OCI-LY1 (cell line): ENCODE data around the gene PRMT9.

Experiments used
- H2AFZ ChIP-seq: fragments of 200-600 bp; sonication (generic), shearing (Covaris generic); 2 replicates; pipeline ENCODE4 v1.6.0; 2014; ENCODE audit warnings: antibody characterized with exemption, mild to moderate bottlenecking, low read length
- H3F3A ChIP-seq: fragments of 200-600 bp; sonication (generic), shearing (Covaris generic); 2 replicates; pipeline ENCODE4 v1.6.0; 2014; ENCODE audit warnings: mild to moderate bottlenecking, antibody characterized with exemption, low read length, moderate library complexity; ENCODE audit not compliant: insufficient read depth
- H3K27ac ChIP-seq: fragments of 200-600 bp; sonication (generic); 2 replicates; pipeline ENCODE4 v1.5.1; 2014; ENCODE audit warnings: low read length, mixed run types, mild to moderate bottlenecking, low read depth; ENCODE audit not compliant: poor library complexity, severe bottlenecking
- H3K27me3 ChIP-seq: fragments of 200-600 bp; sonication (generic); 2 replicates; pipeline ENCODE4 v1.6.0; 2014; ENCODE audit warnings: antibody characterized with exemption, mild to moderate bottlenecking, low read length, moderate library complexity; ENCODE audit not compliant: insufficient read depth
- H3K36me3 ChIP-seq: fragments of 200-600 bp; sonication (generic); 2 replicates; pipeline ENCODE4 v1.6.1; 2014; ENCODE audit warnings: mild to moderate bottlenecking, antibody characterized with exemption, low read length, moderate library complexity, mixed read lengths; ENCODE audit not compliant: insufficient read depth
- H3K4me1 ChIP-seq: fragments of 200-600 bp; sonication (generic); 2 replicates; pipeline ENCODE4 v1.5.1; 2014; ENCODE audit warnings: mild to moderate bottlenecking, low read length, moderate library complexity; ENCODE audit not compliant: insufficient read depth, severe bottlenecking
- H3K4me2 ChIP-seq: fragments of 200-600 bp; sonication (generic), shearing (Covaris generic); 2 replicates; pipeline ENCODE4 v1.6.1; 2014; ENCODE audit warnings: low read length
- H3K4me3 ChIP-seq: fragments of 200-600 bp; sonication (generic); 2 replicates; pipeline ENCODE4 v1.5.1; 2014; ENCODE audit warnings: low read length, low read depth, mild to moderate bottlenecking, mixed read lengths; ENCODE audit not compliant: poor library complexity, severe bottlenecking
- H3K79me2 ChIP-seq: fragments of 200-600 bp; shearing (Covaris generic); 2 replicates; pipeline ENCODE4 v1.6.1; 2016; ENCODE audit warnings: mixed run types, low read length, mixed read lengths; ENCODE audit not compliant: insufficient read depth
- H3K9ac ChIP-seq: fragments of 200-600 bp; sonication (generic), shearing (Covaris generic); 2 replicates; pipeline ENCODE4 v1.6.1; 2014; ENCODE audit warnings: mild to moderate bottlenecking, low read length, mixed read lengths
- H3K9me2 ChIP-seq: fragments of 200-600 bp; sonication (generic), shearing (Covaris generic); 2 replicates; pipeline ENCODE4 v1.6.1; 2014; ENCODE audit warnings: low read depth, mild to moderate bottlenecking, low read length, mixed read lengths
- H3K9me3 ChIP-seq: fragments of 200-600 bp; shearing (Covaris generic); 2 replicates; pipeline ENCODE4 v1.6.1; 2014; ENCODE audit warnings: low read length, mixed read lengths
- H4K20me1 ChIP-seq: fragments of 200-600 bp; sonication (generic), shearing (Covaris generic); 2 replicates; pipeline ENCODE4 v1.6.0; 2016; ENCODE audit warnings: mild to moderate bottlenecking, low read length; ENCODE audit not compliant: insufficient read depth
- CTCF ChIP-seq: fragments of 200-600 bp; sonication (generic), shearing (Covaris generic); IDR thresholded peaks from 2 replicates; pipeline ENCODE4 v1.5.1; 2017; ENCODE audit warnings: mild to moderate bottlenecking, antibody characterized with exemption, low read length, moderate library complexity, mixed read lengths
- EZH2 ChIP-seq: fragments of 200-600 bp; sonication (generic), shearing (Covaris generic); IDR thresholded peaks from 2 replicates; pipeline ENCODE4 v1.8.0; 2017; ENCODE audit warnings: borderline replicate concordance, mixed run types, mild to moderate bottlenecking, antibody characterized with exemption, low read length, moderate library complexity, mixed read lengths

Gene PRMT9

DNA sequence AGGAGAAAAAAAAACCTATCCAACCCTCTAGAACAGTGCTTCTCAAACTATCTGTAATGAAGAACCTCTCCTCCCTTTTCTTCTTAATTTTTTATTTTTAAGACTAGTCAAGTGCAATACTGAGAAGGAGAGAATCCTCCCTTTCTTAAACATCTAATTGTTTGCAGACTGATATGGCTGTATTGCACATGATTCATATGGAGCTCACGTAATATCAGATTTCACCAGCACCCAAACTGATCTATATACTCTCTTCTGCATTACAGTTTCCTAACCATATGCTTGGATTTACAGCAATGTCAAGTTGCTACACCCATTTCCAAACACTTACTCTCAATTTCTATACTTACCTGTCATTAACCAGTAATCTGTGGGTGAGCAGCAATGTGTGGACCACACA lies 9.5 kb downstream of the PRMT9 start:
- no peaks in the 10 kb centered on the region for H3K79me2 ChIP-seq
- no peaks in the 10 kb centered on the region for H3K9me2 ChIP-seq
- H4K20me1 ChIP-seq = no peaks in the 10 kb centered on the region
- peaks cover 60% of the 10 kb centered on the region for H3K36me3 ChIP-seq
- H2AFZ ChIP-seq = no peak overlapping the region
- no peak overlapping the region for H3K4me2 ChIP-seq
- H3K27me3 ChIP-seq = no peaks in the 10 kb centered on the region
- H3K4me3 ChIP-seq = no peak overlapping the region
- no peak overlapping the region for H3K27ac ChIP-seq
- no peaks in the 10 kb centered on the region for H3K9me3 ChIP-seq
- no peaks in the 10 kb centered on the region for H3F3A ChIP-seq
- TF ChIP-seq EZH2 = no peak
- no peak for TF ChIP-seq CTCF
- H3K9ac ChIP-seq = no peak overlapping the region
- no peaks in the 10 kb centered on the region for H3K4me1 ChIP-seq

DNA sequence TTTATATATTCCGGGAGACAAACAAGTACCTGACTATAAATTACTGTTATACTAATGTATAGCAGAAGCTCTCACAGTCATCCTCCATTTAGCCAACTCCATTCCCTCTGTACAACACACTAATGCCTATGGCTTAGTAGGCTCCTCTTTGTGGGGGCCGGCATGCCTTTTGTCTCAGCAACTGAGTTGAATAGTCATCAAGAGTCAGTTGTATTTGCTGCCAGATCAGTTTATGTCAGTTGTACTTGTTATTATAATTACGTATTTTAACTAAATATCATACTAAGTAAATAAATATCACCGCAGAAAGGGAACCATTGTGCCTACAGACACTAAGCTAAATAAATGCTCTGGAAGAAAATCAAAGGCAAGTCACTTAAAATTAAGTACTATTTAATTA lies 9.9 kb downstream of the PRMT9 start:
- H3K4me2 ChIP-seq = no peak overlapping the region
- no peak for TF ChIP-seq CTCF
- no peak for TF ChIP-seq EZH2
- H3F3A ChIP-seq = no peaks in the 10 kb centered on the region
- no peaks in the 10 kb centered on the region for H3K4me1 ChIP-seq
- H2AFZ ChIP-seq = no peak overlapping the region
- H3K27me3 ChIP-seq = no peaks in the 10 kb centered on the region
- no peaks in the 10 kb centered on the region for H3K9me3 ChIP-seq
- H3K4me3 ChIP-seq = no peak overlapping the region
- no peak overlapping the region for H3K27ac ChIP-seq
- H3K9ac ChIP-seq = no peak overlapping the region
- no peaks in the 10 kb centered on the region for H3K9me2 ChIP-seq
- H4K20me1 ChIP-seq = no peaks in the 10 kb centered on the region
- H3K36me3 ChIP-seq = peaks cover 55% of the 10 kb centered on the region
- H3K79me2 ChIP-seq = no peaks in the 10 kb centered on the region

- Histone ChIP-seq H3F3A (no peaks in the 10 kb centered on the region), H3K4me3 (no peak overlapping the region), H3K9me2 (no peaks in the 10 kb centered on the region), H3K36me3 (peaks cover 52% of the 10 kb centered on the region), H4K20me1 (no peaks in the 10 kb centered on the region), H3K27me3 (no peaks in the 10 kb centered on the region), H3K4me1 (no peaks in the 10 kb centered on the region), H3K79me2 (no peaks in the 10 kb centered on the region), H3K9ac (no peak overlapping the region), H3K9me3 (no peaks in the 10 kb centered on the region), H2AFZ (no peak overlapping the region), H3K4me2 (no peak overlapping the region), H3K27ac (no peak overlapping the region)
- TF ChIP-seq EZH2 (no peak), CTCF (no peak)
Observed at GRCh38 chr4:147658501-147658900, 25.5 kb downstream of the PRMT9 start.
